Smooth muscle cell (in vitro differentiated cells): ENCODE measurements around the gene UMAD1. TPM values are rescaled to one million over a fixed set of nuclear protein-coding genes. Genes with fewer than 3 reads are reported as not detected.

ENCODE experiments used
- DNase-seq: peaks from one replicate; lab custom pipeline; 2025; ENCODE audit not compliant: unreplicated experiment; lab: John Stamatoyannopoulos, UW
- H2AFZ ChIP-seq: fragments of 200-600 bp; sonication (generic); 2 replicates; pipeline ENCODE4 v1.6.0; 2016; ENCODE audit warnings: antibody characterized with exemption, low read depth, mild to moderate bottlenecking
- H3F3A ChIP-seq: fragments of 200-600 bp; sonication (generic); 2 replicates; pipeline ENCODE4 v1.6.0; 2017; ENCODE audit warnings: antibody characterized with exemption, low read depth
- H3K27ac ChIP-seq: fragments of 200-600 bp; sonication (generic); 2 replicates; pipeline ENCODE4 v1.5.1; 2016; ENCODE audit warnings: low read depth, mild to moderate bottlenecking
- H3K27me3 ChIP-seq: fragments of 200-600 bp; sonication (generic); 2 replicates; pipeline ENCODE4 v1.6.1; 2016; ENCODE audit warnings: low read depth, mild to moderate bottlenecking
- H3K36me3 ChIP-seq: fragments of 200-600 bp; sonication (generic); 2 replicates; pipeline ENCODE4 v1.5.1; 2016; ENCODE audit warnings: low read depth
- H3K4me1 ChIP-seq: fragments of 200-600 bp; sonication (generic); 2 replicates; pipeline ENCODE4 v1.5.1; 2016; ENCODE audit warnings: low read depth
- H3K4me2 ChIP-seq: fragments of 200-600 bp; sonication (generic); 2 replicates; pipeline ENCODE4 v1.6.0; 2016; ENCODE audit warnings: mild to moderate bottlenecking
- H3K4me3 ChIP-seq: fragments of 200-600 bp; sonication (generic); 2 replicates; pipeline ENCODE4 v1.5.1; 2016; ENCODE audit warnings: mild to moderate bottlenecking
- H3K79me2 ChIP-seq: fragments of 200-600 bp; sonication (generic); 2 replicates; pipeline ENCODE4 v1.6.0; 2016; ENCODE audit warnings: low read depth, mild to moderate bottlenecking
- H3K9ac ChIP-seq: fragments of 200-600 bp; sonication (generic); 2 replicates; pipeline ENCODE4 v1.6.0; 2016; ENCODE audit warnings: low read depth
- H3K9me3 ChIP-seq: fragments of 200-600 bp; sonication (generic); replicated peaks from 2 replicates; pipeline ENCODE4 v1.5.1; 2016; ENCODE audit warnings: low read depth
- H4K20me1 ChIP-seq: fragments of 200-600 bp; sonication (generic); 2 replicates; pipeline ENCODE4 v1.6.0; 2016; ENCODE audit warnings: low read depth
- WGBS: methylation state at CpG from one replicate; pipeline ENCODE4 v1.1.7; 2016; ENCODE audit warnings: low lambda C conversion rate; 5-methylcytosine and 5-hydroxymethylcytosine counted together
- polyA plus RNA-seq: library from polyadenylated mRNA; unstranded; fragments of >200 nt; fragmentation: Nextera tagmentation; extraction: Ambion mirVana; gene quantifications from 2 replicates; pipeline ENCODE4 v1.2.1, GENCODE V29; 2016
- total RNA-seq: library from RNA; depleted of rRNA; stranded (reverse); fragments of >200 nt; gene quantifications from 2 replicates; pipeline ENCODE4 v1.2.3, GENCODE V29; 2014
- TF ChIP-seq, protein P1 (sequence below): fragments of 200-600 bp; sonication (generic); IDR thresholded peaks from 2 replicates; pipeline ENCODE4 v1.5.1; 2017; ENCODE audit warnings: borderline replicate concordance, mild to moderate bottlenecking, antibody characterized with exemption; ENCODE audit not compliant: insufficient read depth, poor library complexity, severe bottlenecking

Gene UMAD1
- total and polyA plus RNA-seq, 2 experiments from 2014 or later = 13.7 to 24.3 TPM

DNA sequence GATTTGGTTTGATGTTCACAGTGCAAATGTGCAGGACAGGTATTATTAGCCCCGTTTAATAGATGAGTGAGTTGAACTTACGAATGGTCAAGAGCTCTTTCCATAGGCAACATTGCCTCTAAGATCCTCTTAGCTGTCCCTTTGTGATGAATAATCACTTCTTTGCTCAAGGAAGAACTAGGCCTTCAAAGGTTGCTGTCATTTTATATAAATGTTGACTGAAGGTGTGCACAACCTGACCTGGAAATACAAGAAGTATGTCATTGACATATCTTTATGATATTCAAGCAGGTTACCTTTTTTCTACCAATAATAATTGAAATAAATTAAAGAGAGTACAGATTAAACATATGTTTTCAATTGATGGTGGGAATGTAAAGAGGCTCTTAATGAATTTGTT is 279.5 kb downstream of the UMAD1 start:
- Histone ChIP-seq H3K4me1 (peaks cover 13% of the 10 kb centered on the region), H3K79me2 (no peaks in the 10 kb centered on the region), H3K36me3 (no peaks in the 10 kb centered on the region), H3K4me2 (no peak overlapping the region), H3K9ac (no peak overlapping the region), H2AFZ (no peak overlapping the region), H3K27ac (no peak overlapping the region), H3K4me3 (no peak overlapping the region), H4K20me1 (no peaks in the 10 kb centered on the region), H3K27me3 (no peaks in the 10 kb centered on the region), H3K9me3 (no peaks in the 10 kb centered on the region), H3F3A (no peaks in the 10 kb centered on the region)
- TF ChIP-seq, protein P1, sequence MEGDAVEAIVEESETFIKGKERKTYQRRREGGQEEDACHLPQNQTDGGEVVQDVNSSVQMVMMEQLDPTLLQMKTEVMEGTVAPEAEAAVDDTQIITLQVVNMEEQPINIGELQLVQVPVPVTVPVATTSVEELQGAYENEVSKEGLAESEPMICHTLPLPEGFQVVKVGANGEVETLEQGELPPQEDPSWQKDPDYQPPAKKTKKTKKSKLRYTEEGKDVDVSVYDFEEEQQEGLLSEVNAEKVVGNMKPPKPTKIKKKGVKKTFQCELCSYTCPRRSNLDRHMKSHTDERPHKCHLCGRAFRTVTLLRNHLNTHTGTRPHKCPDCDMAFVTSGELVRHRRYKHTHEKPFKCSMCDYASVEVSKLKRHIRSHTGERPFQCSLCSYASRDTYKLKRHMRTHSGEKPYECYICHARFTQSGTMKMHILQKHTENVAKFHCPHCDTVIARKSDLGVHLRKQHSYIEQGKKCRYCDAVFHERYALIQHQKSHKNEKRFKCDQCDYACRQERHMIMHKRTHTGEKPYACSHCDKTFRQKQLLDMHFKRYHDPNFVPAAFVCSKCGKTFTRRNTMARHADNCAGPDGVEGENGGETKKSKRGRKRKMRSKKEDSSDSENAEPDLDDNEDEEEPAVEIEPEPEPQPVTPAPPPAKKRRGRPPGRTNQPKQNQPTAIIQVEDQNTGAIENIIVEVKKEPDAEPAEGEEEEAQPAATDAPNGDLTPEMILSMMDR = no peak
- WGBS = 71% methylated on average over 2 of the region's 2 CpGs
- DNase-seq = no peak

DNA sequence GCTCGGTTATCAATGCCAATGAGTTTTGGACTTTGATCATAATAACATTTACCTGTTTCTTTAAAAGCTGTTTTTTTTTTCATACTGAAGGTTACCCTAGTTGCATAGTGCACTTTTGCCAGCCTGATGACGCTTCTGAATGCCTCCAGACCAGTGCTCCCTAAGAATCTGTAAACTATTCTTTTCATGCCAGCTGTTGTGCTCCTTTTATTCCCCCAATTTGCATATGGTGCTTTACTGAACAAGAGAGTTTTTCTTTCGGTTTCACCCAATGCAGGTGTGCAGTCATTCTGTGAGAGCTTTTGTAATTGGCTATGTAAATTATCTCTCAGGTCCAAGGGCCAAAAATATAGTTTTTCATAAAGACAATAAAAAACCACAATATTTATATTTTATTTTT is 279.9 kb downstream of the UMAD1 start:
- H3K27ac ChIP-seq = no peak overlapping the region
- no peak overlapping the region for H3K4me2 ChIP-seq
- H3K36me3 ChIP-seq = no peaks in the 10 kb centered on the region
- TF ChIP-seq, protein P1 = no peak
- H2AFZ ChIP-seq = no peak overlapping the region
- H3K4me3 ChIP-seq = no peak overlapping the region
- no peaks in the 10 kb centered on the region for H3F3A ChIP-seq
- H3K4me1 ChIP-seq = peaks cover 13% of the 10 kb centered on the region
- no peak for DNase-seq
- H3K79me2 ChIP-seq = no peaks in the 10 kb centered on the region
- H3K9ac ChIP-seq = no peak overlapping the region
- no peaks in the 10 kb centered on the region for H4K20me1 ChIP-seq
- no peaks in the 10 kb centered on the region for H3K9me3 ChIP-seq
- WGBS = 73% methylated on average over 3 of the region's 3 CpGs
- H3K27me3 ChIP-seq = no peaks in the 10 kb centered on the region

DNA sequence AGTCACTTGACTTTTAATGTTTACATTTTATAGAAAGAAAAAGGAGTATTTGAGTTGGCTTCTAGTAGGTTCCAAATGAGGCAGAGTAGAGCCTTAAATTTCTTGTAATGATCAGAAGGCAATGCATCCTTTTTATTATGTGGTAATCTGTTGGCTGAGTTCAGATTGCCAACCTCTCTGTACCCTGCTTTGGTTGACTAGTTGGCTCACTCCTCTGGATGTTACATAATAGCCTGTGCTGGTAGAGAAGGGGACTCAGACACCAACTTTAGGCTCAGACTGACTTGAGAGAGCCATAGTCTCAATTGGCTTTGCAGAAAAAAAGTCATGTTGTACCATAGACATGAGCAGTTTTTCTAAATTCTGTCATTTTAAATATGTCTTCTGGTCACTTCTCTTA is 281.3 kb downstream of the UMAD1 start:
- Histone ChIP-seq H4K20me1 (no peaks in the 10 kb centered on the region), H3K27ac (no peak overlapping the region), H3K9me3 (no peaks in the 10 kb centered on the region), H3K27me3 (no peaks in the 10 kb centered on the region), H3K9ac (no peak overlapping the region), H3F3A (no peaks in the 10 kb centered on the region), H3K36me3 (no peaks in the 10 kb centered on the region), H3K79me2 (no peaks in the 10 kb centered on the region), H2AFZ (no peak overlapping the region), H3K4me2 (no peak overlapping the region), H3K4me1 (peaks cover 13% of the 10 kb centered on the region), H3K4me3 (no peak overlapping the region)
- TF ChIP-seq, protein P1 = no peak
- DNase-seq = no peak

DNA sequence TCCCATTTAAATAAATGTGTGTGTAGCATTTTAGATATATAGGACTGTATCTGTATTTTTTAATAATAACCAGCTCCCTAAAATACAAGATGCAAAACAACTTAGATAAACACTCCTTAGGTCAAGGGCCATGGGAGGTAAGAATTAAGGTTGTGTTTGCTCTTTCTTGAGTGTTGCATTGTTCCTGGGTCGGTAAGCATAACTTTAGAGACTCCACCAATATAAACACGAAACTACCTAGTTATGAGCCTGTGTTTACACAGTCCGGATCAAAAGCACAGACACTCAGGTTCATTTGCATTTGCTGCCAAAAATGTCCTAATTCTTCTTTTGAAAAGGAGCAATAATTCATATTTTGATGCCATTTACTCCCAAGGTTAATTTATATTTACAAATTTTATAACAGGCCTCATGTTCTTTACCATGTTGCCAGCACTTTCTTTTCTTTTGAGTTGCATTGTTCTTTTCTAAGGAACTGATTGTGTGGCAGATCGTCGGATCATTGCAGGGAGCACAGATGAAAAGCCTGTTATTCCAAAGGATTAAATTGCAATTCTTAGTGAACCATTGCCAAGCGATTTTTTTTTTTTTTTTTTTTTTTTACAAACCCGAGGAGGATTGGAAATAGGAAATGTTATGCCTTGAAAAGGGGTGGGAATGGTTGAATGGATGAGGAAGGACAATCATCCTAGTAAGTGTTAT is 282.3 kb downstream of the UMAD1 start:
- Histone ChIP-seq H3K27ac (no peak overlapping the region), H2AFZ (no peak overlapping the region)
- 74% methylated on average over 7 of the region's 7 CpGs for WGBS

More for the DNA sequence above, 282.3 kb downstream of the UMAD1 start:
- Histone ChIP-seq H3K36me3 (no peaks in the 10 kb centered on the region), H3K79me2 (no peaks in the 10 kb centered on the region), H3K27me3 (no peaks in the 10 kb centered on the region), H3K9ac (no peak overlapping the region), H3K4me3 (no peak overlapping the region), H4K20me1 (no peaks in the 10 kb centered on the region), H3K4me1 (peaks cover 13% of the 10 kb centered on the region), H3F3A (no peaks in the 10 kb centered on the region), H3K4me2 (no peak overlapping the region), H3K9me3 (no peaks in the 10 kb centered on the region)
- no peak for DNase-seq
- TF ChIP-seq, protein P1 = no peak
